Thyroid gland (tissue), 4 donors: ENCODE results near the gene BZW1. TPM values are rescaled to one million over a fixed set of nuclear protein-coding genes. Genes with fewer than 3 reads are reported as not detected.

ENCODE experiments used
- DNase-seq, 2 donors: peaks; one replicate each; pipeline ENCODE4 v3.0.0-alpha.2; 2019
- H3K27ac ChIP-seq, 3 donors: fragments of 200-600 bp; sonication (generic); 1 replicate in 2 of 3; 2 replicates in 1 of 3; pipeline ENCODE4 v1.5.1; 2016 to 2019; ENCODE audit warnings: mild to moderate bottlenecking in 1 of 3, moderate library complexity in 1 of 3
- H3K27me3 ChIP-seq: fragments of 200-600 bp; sonication (generic); one replicate; pipeline ENCODE4 v1.5.1; 2019
- H3K36me3 ChIP-seq, 2 donors: fragments of 200-600 bp; sonication (generic); one replicate each; pipeline ENCODE4 v1.5.1; 2016 to 2019
- H3K4me1 ChIP-seq, 2 donors: fragments of 200-600 bp; sonication (generic); one replicate each; pipeline ENCODE4 v1.5.1; 2017 to 2019
- H3K4me3 ChIP-seq, 3 donors: fragments of 200-600 bp; sonication (generic); replicated peaks in 1 of 3; 1 replicate in 2 of 3; 2 replicates in 1 of 3; pipeline ENCODE4 v1.5.1; 2016; ENCODE audit warnings: mild to moderate bottlenecking in 1 of 3
- H3K9me3 ChIP-seq: fragments of 200-600 bp; sonication (generic); one replicate; pipeline ENCODE4 v1.5.1; 2017
- POLR2A ChIP-seq, 2 donors: fragments of 450-650 bp; IDR thresholded peaks; one replicate each; pipeline ENCODE4 v1.6.1; 2017; ENCODE audit warnings: antibody characterized with exemption in 2 of 2, mild to moderate bottlenecking in 2 of 2, moderate library complexity in 1 of 2
- WGBS, 2 donors: methylation state at CpG; one replicate each; pipeline ENCODE4 v1.1.5; 2017; 5-methylcytosine and 5-hydroxymethylcytosine counted together
- intact Hi-C: fragments of 100-400 bp; cut with DNase I; formaldehyde crosslinking; loops from one replicate; pipeline ENCODE4 v1.15.1; 2023
- total RNA-seq, 4 donors: library from RNA; depleted of rRNA; stranded (reverse); fragments of >200 nt; gene quantifications; one replicate each; pipeline ENCODE4 v1.2.3, GENCODE V29; 2016
- TF ChIP-seq, protein P1 (sequence below), 6 experiments: fragments of 200-600 bp in 3 of 6; fragments of 450-650 bp in 3 of 6; sonication (generic) in 3 of 6; IDR thresholded peaks; one replicate each; pipeline ENCODE4 v1.5.1; 2016 to 2019; ENCODE audit warnings: antibody characterized with exemption in 6 of 6, mild to moderate bottlenecking in 2 of 6, inconsistent platforms in 1 of 6, moderate library complexity in 1 of 6

Gene BZW1
- total RNA-seq, 4 donors from 2014 or later = 136 to 192 (median 144) TPM

DNA sequence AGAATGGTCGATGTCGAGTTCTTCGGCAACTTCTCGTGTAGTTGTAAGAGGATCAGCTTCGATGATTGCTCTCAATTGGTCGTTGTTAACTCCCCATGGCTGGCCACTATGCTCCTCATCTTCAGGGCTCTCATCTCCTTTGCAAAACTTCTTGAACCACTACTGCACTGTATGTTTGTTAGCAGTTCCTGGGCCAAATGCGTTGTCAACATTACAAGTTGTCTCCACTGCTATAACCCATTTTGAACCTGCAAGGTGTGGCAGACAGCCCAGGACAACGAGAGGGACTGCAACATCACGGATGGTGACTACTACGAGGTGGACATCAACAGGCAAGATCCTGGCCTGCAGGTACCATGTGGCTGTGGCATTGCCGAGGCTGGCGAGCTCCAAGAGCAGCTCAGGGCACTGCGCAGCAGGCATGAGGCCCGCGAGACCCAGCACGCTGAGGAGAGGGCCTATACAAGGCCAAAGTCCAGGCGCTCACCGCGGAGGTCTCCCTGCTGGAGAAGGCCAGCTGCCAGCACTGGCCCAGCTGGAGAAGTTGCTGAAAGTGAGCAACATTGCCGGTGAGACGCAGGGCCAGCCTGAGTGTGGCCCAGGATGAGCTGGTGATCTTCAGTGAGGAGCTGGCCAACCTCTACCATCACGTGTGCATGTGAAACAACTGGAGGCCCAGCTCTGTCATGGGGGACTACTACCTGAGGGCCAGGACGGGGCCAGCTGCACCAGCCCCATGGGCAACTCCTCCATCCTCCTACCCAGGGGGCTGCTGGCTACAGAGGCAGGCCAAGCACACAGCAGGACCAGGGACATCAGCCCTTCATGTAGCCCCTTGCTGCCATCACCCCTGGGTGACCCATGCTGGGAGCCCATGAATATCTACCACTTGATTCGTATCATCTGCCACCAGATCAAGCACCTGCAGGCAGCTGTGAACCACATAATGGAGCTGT lies 32.6 kb downstream of the BZW1 start:
- DNase-seq = no peak
- TF ChIP-seq POLR2A (IDR thresholded peaks at IDR 0.05) = no peak
- TF ChIP-seq, protein P1, sequence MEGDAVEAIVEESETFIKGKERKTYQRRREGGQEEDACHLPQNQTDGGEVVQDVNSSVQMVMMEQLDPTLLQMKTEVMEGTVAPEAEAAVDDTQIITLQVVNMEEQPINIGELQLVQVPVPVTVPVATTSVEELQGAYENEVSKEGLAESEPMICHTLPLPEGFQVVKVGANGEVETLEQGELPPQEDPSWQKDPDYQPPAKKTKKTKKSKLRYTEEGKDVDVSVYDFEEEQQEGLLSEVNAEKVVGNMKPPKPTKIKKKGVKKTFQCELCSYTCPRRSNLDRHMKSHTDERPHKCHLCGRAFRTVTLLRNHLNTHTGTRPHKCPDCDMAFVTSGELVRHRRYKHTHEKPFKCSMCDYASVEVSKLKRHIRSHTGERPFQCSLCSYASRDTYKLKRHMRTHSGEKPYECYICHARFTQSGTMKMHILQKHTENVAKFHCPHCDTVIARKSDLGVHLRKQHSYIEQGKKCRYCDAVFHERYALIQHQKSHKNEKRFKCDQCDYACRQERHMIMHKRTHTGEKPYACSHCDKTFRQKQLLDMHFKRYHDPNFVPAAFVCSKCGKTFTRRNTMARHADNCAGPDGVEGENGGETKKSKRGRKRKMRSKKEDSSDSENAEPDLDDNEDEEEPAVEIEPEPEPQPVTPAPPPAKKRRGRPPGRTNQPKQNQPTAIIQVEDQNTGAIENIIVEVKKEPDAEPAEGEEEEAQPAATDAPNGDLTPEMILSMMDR (IDR thresholded peaks at IDR 0.05) = no peak
- Histone ChIP-seq H3K27ac (no peak overlapping the region), H3K36me3 (no peaks in the 10 kb centered on the region), H3K27me3 (no peaks in the 10 kb centered on the region), H3K4me1 (no peaks in the 10 kb centered on the region), H3K4me3 (no peak overlapping the region), H3K9me3 (no peaks in the 10 kb centered on the region)
- intact Hi-C loops = no loop called here
- 88 to 90% methylated on average over 18 to 20 of the region's 24 CpGs for WGBS, 2 donors

DNA sequence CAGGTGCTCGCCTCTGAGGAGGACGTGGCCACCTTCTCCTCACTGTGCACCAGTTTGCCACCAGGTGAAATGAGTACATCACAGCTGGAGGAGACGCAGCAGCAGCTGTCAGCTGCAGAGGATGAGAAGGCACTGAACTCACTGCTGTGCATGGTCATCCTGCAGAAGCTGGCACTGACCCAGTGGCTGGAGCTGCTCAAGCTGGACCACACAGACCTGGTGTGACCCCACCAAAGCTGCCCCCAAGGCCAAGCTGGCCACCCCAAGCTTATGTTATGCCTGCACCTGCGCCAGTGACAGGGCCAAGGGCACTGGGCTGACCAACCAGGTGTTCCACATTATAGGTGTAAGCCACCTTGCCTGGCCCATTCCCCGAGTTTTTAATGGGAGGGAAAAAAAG lies 33.5 kb downstream of the BZW1 start:
- Histone ChIP-seq H3K36me3 (peaks cover 0 to under 1% of the 10 kb centered on the region in 2 donors), H3K9me3 (no peaks in the 10 kb centered on the region), H3K27ac (no peak overlapping the region), H3K27me3 (no peaks in the 10 kb centered on the region), H3K4me1 (no peaks in the 10 kb centered on the region), H3K4me3 (no peak overlapping the region)
- no peak for TF ChIP-seq POLR2A (IDR thresholded peaks at IDR 0.05)
- TF ChIP-seq, protein P1 (IDR thresholded peaks at IDR 0.05) = no peak
- intact Hi-C loops = no loop called here
- 83 to 89% methylated on average over 3 to 5 of the region's 5 CpGs for WGBS, 2 donors
- no peak for DNase-seq

DNA sequence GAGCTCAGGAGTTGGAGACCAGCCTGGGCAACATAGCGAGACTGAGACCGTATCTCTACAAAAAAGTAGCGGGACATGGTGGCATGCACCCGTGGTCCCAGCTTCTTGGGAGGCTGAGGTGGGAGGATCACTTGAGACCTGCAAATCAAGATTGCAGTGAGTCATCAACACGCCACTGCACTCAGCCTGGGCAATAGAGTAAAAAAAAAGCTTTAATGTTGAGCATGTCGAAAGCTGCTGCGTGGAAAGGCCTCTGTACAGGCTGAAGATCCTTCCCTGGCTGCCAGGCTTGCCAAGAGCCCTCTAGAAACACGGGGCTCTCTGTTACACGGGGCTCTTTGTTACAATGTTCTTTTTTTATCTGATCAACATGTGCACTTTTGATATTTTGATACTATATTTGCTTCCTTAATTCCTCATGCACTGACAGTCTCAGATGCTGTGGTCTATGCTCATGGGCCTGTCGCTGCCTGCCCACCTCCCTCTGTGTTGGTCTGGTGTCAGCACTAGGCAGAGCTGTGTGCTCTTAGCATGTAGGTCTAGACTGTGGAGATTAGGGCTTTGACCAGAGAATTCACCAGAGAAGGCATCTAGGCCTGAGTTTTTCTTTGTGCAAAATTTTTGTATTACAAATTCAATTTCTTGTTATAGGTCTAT lies 34.1 kb downstream of the BZW1 start:
- Histone ChIP-seq H3K36me3 (peaks cover 5 to 6% of the 10 kb centered on the region in 2 donors), H3K4me1 (no peaks in the 10 kb centered on the region), H3K4me3 (no peak overlapping the region), H3K27me3 (no peaks in the 10 kb centered on the region), H3K27ac (no peak overlapping the region), H3K9me3 (no peaks in the 10 kb centered on the region)
- intact Hi-C loops = no loop called here
- DNase-seq = no peak
- WGBS, 2 donors = 85 to 87% methylated on average over 10 of the region's 10 CpGs
- TF ChIP-seq, protein P1 (IDR thresholded peaks at IDR 0.05) = no peak
- TF ChIP-seq POLR2A (IDR thresholded peaks at IDR 0.05) = no peak

DNA sequence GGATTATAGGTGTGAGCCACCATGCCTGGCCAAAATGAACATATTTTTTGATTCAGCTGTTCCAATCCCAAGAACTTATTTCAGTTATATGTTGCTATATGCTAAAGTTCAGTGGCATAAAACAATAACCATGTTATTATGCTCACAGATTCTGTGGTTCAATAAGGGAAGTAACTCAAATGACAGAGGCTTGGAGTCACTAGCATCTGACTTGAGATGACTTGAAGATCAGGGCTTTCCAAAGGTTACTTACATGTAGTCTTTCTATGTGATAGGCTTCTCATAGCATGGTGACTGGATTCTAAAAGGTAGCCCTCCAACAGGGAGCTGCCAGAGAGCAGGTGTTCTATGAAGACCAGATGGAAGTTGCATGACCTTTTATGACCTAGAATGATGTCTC lies 35.6 kb downstream of the BZW1 start:
- no peak overlapping the region for H3K4me3 ChIP-seq
- TF ChIP-seq, protein P1 (IDR thresholded peaks at IDR 0.05) = no peak
- no peak for TF ChIP-seq POLR2A (IDR thresholded peaks at IDR 0.05)
- H3K9me3 ChIP-seq = no peaks in the 10 kb centered on the region
- no peak overlapping the region for H3K27ac ChIP-seq
- peaks cover 20% of the 10 kb centered on the region in 2 donors for H3K36me3 ChIP-seq
- no peaks in the 10 kb centered on the region for H3K27me3 ChIP-seq
- no peak for DNase-seq
- intact Hi-C loops = no loop called here
- H3K4me1 ChIP-seq = no peaks in the 10 kb centered on the region

DNA sequence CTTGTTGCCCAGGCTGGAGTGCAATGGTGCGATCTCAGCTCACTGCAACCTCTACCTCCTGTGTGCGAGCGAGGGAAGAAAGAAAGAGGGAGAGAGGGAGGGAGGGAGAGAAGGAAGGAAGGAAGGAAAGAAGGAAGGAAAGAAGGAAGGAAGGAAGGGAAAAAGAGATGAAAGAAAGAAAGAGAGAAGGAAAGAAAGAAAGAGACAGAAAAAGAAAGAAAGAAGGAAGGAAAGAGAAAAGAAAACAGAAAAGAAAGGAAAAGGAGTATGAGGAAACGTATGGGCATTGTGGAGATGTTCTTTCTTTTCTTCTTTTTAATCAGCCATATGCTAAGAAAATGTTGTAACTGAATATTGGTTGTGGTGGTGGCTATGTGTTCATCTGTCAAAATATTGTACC lies 36.2 kb downstream of the BZW1 start:
- peaks cover 27% of the 10 kb centered on the region in 2 donors for H3K36me3 ChIP-seq
- intact Hi-C loops = no loop called here
- H3K27ac ChIP-seq = no peak overlapping the region
- TF ChIP-seq, protein P1 (IDR thresholded peaks at IDR 0.05) = no peak
- no peak for TF ChIP-seq POLR2A (IDR thresholded peaks at IDR 0.05)
- H3K4me1 ChIP-seq = no peaks in the 10 kb centered on the region
- no peaks in the 10 kb centered on the region for H3K9me3 ChIP-seq
- H3K4me3 ChIP-seq = no peak overlapping the region
- DNase-seq = no peak
- no peaks in the 10 kb centered on the region for H3K27me3 ChIP-seq
- WGBS, 2 donors = 91 to 94% methylated on average over 4 of the region's 4 CpGs
